ENCODE results near the gene CCDC146.

The CCDC146 gene

DNA sequence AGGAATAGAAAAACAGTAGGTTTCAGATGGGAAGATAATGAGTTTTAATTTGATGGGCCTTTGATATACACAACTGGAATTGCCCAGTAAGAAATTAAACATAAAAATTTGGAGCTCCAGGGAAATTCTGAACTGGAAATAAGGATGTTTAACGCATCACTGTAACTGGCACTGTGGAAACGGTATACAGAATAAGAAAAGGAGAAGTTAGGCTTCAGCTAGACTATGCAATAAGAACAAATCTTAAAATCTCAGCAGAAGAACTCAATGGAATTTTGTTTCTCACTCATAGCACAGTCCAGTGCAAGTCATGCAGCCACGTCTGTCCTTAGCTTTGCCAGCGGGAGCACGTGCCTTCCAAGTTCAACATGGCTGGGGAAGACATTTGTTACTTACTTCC, 130.1 kb downstream of the CCDC146 start:
- TF ChIP-seq, protein P1, sequence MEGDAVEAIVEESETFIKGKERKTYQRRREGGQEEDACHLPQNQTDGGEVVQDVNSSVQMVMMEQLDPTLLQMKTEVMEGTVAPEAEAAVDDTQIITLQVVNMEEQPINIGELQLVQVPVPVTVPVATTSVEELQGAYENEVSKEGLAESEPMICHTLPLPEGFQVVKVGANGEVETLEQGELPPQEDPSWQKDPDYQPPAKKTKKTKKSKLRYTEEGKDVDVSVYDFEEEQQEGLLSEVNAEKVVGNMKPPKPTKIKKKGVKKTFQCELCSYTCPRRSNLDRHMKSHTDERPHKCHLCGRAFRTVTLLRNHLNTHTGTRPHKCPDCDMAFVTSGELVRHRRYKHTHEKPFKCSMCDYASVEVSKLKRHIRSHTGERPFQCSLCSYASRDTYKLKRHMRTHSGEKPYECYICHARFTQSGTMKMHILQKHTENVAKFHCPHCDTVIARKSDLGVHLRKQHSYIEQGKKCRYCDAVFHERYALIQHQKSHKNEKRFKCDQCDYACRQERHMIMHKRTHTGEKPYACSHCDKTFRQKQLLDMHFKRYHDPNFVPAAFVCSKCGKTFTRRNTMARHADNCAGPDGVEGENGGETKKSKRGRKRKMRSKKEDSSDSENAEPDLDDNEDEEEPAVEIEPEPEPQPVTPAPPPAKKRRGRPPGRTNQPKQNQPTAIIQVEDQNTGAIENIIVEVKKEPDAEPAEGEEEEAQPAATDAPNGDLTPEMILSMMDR (IDR thresholded peaks at IDR 0.05) = no peak
- Histone ChIP-seq H3K27me3 (no peaks in the 10 kb centered on the region), H3K36me3 (no peaks in the 10 kb centered on the region), H3K27ac (no peak overlapping the region), H3K9me3 (no peaks in the 10 kb centered on the region), H3K4me1 (no peaks in the 10 kb centered on the region), H3K4me3 (no peak overlapping the region)
- intact Hi-C loops (cut with DNase I; ENCODE audit: low total_unique reads) = no loop called here
- no peak for DNase-seq

DNA sequence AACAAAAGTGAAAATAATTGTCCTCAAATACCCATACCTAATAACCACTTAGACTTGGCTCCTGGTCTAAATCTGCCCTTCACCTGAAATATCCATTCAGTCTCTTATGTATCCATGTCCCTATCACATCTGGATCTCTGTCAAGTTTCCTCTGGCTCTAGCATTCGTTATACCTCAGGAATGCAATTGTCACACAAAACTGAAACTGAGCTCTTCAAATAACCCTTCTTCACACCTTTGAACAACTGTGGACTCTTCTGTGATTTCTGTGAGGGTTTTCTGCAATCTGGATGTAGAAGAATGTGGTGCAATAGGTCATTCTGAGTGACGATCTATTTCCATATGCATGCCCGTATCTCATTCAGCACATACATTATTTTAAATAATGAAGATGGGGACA, 130.7 kb downstream of the CCDC146 start:
- H3K27me3 ChIP-seq = no peaks in the 10 kb centered on the region
- no peaks in the 10 kb centered on the region for H3K9me3 ChIP-seq
- no peak for DNase-seq
- H3K4me3 ChIP-seq = no peak overlapping the region
- H3K36me3 ChIP-seq = no peaks in the 10 kb centered on the region
- no peaks in the 10 kb centered on the region for H3K4me1 ChIP-seq
- intact Hi-C loops (cut with DNase I; ENCODE audit: low total_unique reads) = no loop called here
- no peak overlapping the region for H3K27ac ChIP-seq
- TF ChIP-seq, protein P1 (IDR thresholded peaks at IDR 0.05) = no peak

DNA sequence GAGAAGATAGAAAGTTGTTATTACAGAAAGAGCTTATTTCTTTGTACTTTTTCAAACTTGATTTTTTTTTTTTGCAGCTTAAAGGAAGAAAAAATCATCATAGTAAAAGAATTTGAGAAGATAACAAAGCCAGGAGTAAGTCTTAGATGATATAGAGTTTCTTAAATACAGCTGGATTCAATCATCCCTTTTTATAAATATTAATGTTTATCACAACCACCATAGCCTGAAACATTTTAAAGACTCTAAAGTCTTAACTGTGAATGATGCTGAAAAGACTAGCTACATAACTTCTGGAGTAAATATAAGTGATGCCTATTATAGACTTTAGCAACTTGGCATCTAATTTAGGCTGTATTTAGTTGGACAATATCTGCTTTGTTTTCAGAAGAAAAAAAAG, 132.0 kb downstream of the CCDC146 start:
- TF ChIP-seq, protein P1 (IDR thresholded peaks at IDR 0.05) = no peak
- Histone ChIP-seq H3K4me3 (no peak overlapping the region), H3K4me1 (no peaks in the 10 kb centered on the region), H3K9me3 (no peaks in the 10 kb centered on the region), H3K36me3 (no peaks in the 10 kb centered on the region), H3K27ac (no peak overlapping the region), H3K27me3 (no peaks in the 10 kb centered on the region)
- DNase-seq = no peak
- intact Hi-C loops (cut with DNase I; ENCODE audit: low total_unique reads) = no loop called here

DNA sequence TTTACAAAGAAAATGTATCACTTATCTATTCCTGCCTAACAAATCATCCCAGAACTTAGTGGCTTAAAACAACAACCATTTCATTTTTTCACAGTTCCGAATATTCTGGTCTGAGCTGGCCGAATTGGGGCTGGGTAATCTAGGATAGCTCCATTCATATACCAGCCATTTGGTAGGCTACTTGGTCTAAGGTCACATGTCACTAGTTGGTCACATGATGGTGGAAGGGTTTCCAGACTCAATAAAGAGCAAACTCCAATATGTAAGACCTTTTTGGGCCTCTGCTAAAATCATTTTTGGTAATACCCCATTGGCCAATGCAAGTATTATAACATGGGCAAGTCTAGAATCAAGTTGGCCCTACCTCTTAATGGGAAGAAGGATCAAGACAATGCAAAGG, 132.5 kb downstream of the CCDC146 start:
- Histone ChIP-seq H3K4me1 (no peaks in the 10 kb centered on the region), H3K4me3 (no peak overlapping the region), H3K9me3 (no peaks in the 10 kb centered on the region), H3K36me3 (no peaks in the 10 kb centered on the region), H3K27me3 (no peaks in the 10 kb centered on the region), H3K27ac (no peak overlapping the region)
- TF ChIP-seq, protein P1 (IDR thresholded peaks at IDR 0.05) = no peak
- intact Hi-C loops (cut with DNase I; ENCODE audit: low total_unique reads) = no loop called here
- DNase-seq = no peak

DNA sequence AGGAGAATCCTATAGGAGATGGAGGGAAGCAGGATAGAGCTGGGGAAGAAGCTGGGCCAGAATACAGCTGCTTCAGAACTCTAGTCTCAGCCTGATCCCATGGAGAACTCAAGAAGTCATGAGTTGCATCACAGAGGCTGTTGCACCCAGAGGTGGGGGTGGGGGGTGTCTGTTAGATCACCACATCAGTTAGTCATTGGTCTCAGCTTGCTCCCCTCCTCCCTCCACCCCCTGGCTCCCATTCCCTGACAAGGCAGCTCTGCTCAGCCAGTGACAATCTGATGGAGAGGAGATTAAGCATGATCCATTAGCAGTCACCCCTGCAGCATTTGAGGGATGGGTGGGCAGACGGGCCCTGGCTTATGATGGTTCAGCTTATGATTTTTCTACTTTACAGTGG, 135.6 kb downstream of the CCDC146 start:
- TF ChIP-seq, protein P1 (IDR thresholded peaks at IDR 0.05) = no peak
- intact Hi-C loops (cut with DNase I; ENCODE audit: low total_unique reads) = no loop called here

DNA sequence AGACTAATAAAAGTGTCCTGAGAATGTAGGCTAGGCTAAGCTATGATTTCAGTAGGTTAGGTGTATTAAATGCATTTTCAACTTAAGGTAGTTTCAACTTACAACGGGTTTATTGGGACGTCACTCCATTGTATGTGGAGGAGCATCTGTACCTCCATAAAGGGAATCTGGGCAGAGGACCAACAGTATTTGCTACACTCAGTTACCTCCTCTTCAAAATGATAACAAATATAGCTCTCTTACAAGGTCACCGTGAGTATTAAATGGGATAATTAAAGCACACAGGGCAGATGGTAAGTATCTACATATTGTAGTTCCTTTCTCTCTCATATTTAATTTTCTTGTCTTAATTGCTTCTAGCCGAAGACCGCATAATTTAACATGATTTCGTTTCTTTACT, 136.2 kb downstream of the CCDC146 start:
- Histone ChIP-seq H3K4me3 (no peak overlapping the region), H3K4me1 (no peaks in the 10 kb centered on the region), H3K27me3 (no peaks in the 10 kb centered on the region), H3K27ac (no peak overlapping the region), H3K9me3 (no peaks in the 10 kb centered on the region), H3K36me3 (no peaks in the 10 kb centered on the region)
- TF ChIP-seq, protein P1 (IDR thresholded peaks at IDR 0.05) = no peak
- DNase-seq = no peak
- intact Hi-C loops (cut with DNase I; ENCODE audit: low total_unique reads) = no loop called here

More for the DNA sequence above, 135.6 kb downstream of the CCDC146 start:
- H3K4me1 ChIP-seq = no peaks in the 10 kb centered on the region
- no peak overlapping the region for H3K4me3 ChIP-seq
- H3K36me3 ChIP-seq = no peaks in the 10 kb centered on the region
- no peak overlapping the region for H3K27ac ChIP-seq
- H3K27me3 ChIP-seq = no peaks in the 10 kb centered on the region
- DNase-seq = no peak
- no peaks in the 10 kb centered on the region for H3K9me3 ChIP-seq

Data from tibial artery (tissue), 4 donors.